GM12873 (cell line): Measurements from ENCODE around the gene SLC8A1.

Experiments used
- CTCF ChIP-seq: IDR thresholded peaks from 2 replicates; pipeline ENCODE4 v1.5.1; 2012; ENCODE audit warnings: low read depth, mild to moderate bottlenecking, moderate library complexity, low read length, control low read depth; ENCODE audit not compliant: insufficient read depth; ENCODE audit errors: missing control alignments

The SLC8A1 gene

DNA sequence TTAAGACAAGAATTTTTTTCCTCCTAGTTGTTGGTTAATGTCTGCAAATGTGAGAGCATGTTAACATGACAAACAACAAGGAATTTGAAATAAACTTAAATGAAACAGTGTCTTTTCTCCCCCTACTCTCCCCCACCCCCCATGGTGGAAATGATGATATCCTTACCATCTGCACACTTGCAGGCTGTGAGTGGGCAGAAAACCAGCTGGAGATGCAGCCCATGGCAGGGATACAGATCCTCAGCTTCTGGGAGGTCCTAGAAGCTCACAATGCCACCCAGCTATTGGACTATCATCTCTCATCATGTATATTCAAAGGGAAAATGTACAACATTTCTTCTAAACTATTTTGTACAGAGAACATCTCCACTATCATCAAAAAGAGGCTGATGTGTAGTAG lies 196.8 kb downstream of the SLC8A1 start:
- no peak for TF ChIP-seq CTCF

DNA sequence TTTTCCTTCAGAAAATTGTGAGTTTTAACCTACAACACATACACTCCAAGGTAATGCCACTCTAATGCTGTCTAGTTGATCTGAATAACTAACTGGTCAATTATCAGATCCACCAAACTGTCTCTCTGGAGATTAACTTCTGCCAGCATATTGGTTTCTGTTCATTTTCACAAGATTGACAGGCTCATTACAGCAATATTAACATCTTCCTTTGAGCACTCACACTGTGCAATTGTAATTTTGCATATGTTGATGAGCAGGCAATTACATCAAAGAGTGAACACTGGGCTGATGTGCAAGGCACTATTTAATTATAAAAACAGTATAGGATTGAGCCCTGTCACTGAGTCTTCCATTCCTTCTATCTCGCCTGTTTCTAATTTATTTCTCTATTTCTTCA lies 197.3 kb downstream of the SLC8A1 start:
- TF ChIP-seq CTCF: no peak

GRCh38 chr2:40251137-40251536 lies 200.8 kb downstream of the SLC8A1 start:
- no peak for TF ChIP-seq CTCF

DNA sequence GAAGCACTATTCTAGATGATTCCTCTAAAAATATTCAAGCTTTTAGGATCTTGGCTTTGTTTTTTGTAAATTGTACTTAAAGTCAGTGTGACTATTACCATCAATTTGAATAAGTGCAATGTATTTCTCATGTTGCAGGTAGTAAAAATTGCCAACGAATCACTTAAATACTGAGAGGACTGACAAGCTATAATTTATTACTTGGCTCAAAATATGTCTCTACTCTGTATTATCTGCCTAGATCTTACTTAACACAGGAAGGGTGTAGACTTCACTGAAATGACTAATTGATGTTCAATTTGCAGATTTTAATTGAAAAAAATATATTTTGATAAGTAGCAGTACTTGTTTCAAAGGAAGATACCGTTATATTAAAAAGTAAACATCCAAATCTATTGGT lies 202.3 kb downstream of the SLC8A1 start:
- no peak for TF ChIP-seq CTCF

- no peak for TF ChIP-seq CTCF
These were observed 203.6 kb downstream of the SLC8A1 start for GRCh38 chr2:40248294-40248693.

- TF ChIP-seq CTCF: peak; percentile 68
These were observed 207.2 kb downstream of the SLC8A1 start for GRCh38 chr2:40244675-40245074.

- TF ChIP-seq CTCF: no peak
These were observed 207.6 kb downstream of the SLC8A1 start for GRCh38 chr2:40244251-40244650.

GRCh38 chr2:40243581-40244187 lies 208.2 kb downstream of the SLC8A1 start:
- TF ChIP-seq CTCF: no peak
